Tongue (tissue), 2 donors: ENCODE data around the gene LRRC14B. TPM values are rescaled to one million over a fixed set of nuclear protein-coding genes. Genes with fewer than 3 reads are reported as not detected.
A peak's percentile ranks its signal among the peaks of the same experiment; 100 is the strongest.

ENCODE experiments used
- DNase-seq: peaks from one replicate; pipeline ENCODE4 v3.0.0-alpha.2; 2015
- total RNA-seq: library from RNA; depleted of rRNA; stranded (reverse); fragments of >200 nt; gene quantifications from one replicate; pipeline ENCODE4 v1.2.3, GENCODE V29; 2014

Gene LRRC14B
- total RNA-seq = 46.0 TPM

- DNase-seq = peak; percentile 86
These were observed at the start of gene LRRC14B for GRCh38 chr5:191036-191948. Gene LRRC14B, plus strand, starts transcription at chr5:191495. Its CDS starts 44 bp downstream, at chr5:191539.

GRCh38 chr5:141761-142160, 49.5 kb upstream of the LRRC14B start:
- DNase-seq = no peak

- no peak for DNase-seq
These were observed 49.0 kb upstream of the LRRC14B start for GRCh38 chr5:142246-142810.

GRCh38 chr5:143041-143440, 48.3 kb upstream of the LRRC14B start:
- no peak for DNase-seq

- no peak for DNase-seq
These were observed 46.4 kb upstream of the LRRC14B start for GRCh38 chr5:144941-145340.

- DNase-seq = no peak
These were observed 45.5 kb upstream of the LRRC14B start for GRCh38 chr5:145585-146323.

- DNase-seq = no peak
These were observed 43.5 kb upstream of the LRRC14B start for GRCh38 chr5:147751-148150.

GRCh38 chr5:149745-150485, 41.4 kb upstream of the LRRC14B start:
- DNase-seq = no peak

GRCh38 chr5:150746-151145, 40.5 kb upstream of the LRRC14B start:
- no peak for DNase-seq

GRCh38 chr5:152077-152476, 39.2 kb upstream of the LRRC14B start:
- DNase-seq = no peak

- DNase-seq = no peak
These were observed 38.0 kb upstream of the LRRC14B start for GRCh38 chr5:153256-153655.

- DNase-seq = no peak
These were observed 37.1 kb upstream of the LRRC14B start for GRCh38 chr5:154236-154635.

GRCh38 chr5:154826-155225, 36.5 kb upstream of the LRRC14B start:
- DNase-seq = no peak

GRCh38 chr5:155651-156410, 35.5 kb upstream of the LRRC14B start:
- no peak for DNase-seq

- DNase-seq = no peak
These were observed 34.8 kb upstream of the LRRC14B start for GRCh38 chr5:156411-157072.

GRCh38 chr5:157126-157715, 34.1 kb upstream of the LRRC14B start:
- no peak for DNase-seq

GRCh38 chr5:157801-158200, 33.5 kb upstream of the LRRC14B start:
- DNase-seq = no peak

GRCh38 chr5:158807-159447, 32.4 kb upstream of the LRRC14B start:
- DNase-seq = no peak

GRCh38 chr5:159448-160172, 31.7 kb upstream of the LRRC14B start:
- no peak for DNase-seq

GRCh38 chr5:160173-160510, 31.2 kb upstream of the LRRC14B start:
- DNase-seq = peak; percentile 19
